Left colon (tissue), 2 donors: ENCODE results near the gene GPR152. TPM values are rescaled to one million over a fixed set of nuclear protein-coding genes. Genes with fewer than 3 reads are reported as not detected.
A peak's percentile ranks its signal among the peaks of the same experiment; 100 is the strongest.

Experiments used
- ATAC-seq: fragments of 200-7000 bp; cut with Tn5 transposase; one replicate; pipeline ENCODE4 v1.9.1; 2020; ENCODE audit warnings: mild to moderate bottlenecking, moderate library complexity
- DNase-seq, 2 donors: peaks; one replicate each; pipeline ENCODE4 v3.0.0-alpha.2; 2020
- intact Hi-C, 2 donors: fragments of 100-400 bp; cut with DNase I in 1 of 2; cut with micrococcal nuclease in 1 of 2; formaldehyde crosslinking; loops; one replicate each; pipeline versions ENCODE4 v1.11.2 to v1.14.0; 2022; cut with DNase I, micrococcal nuclease
- total RNA-seq, 2 donors: library from RNA; stranded (reverse); fragmentation: NEBNext Ultra II Directional; extraction: Animal tissue kit (Norgen Biotek cat#: 25700); gene quantifications; one replicate each; pipeline ENCODE4 v1.2.1, GENCODE V29; 2021
- donor health status: DM: no; HTN: no; CAD: no.
- donor health status: DM: yes; HTN: yes; CAD: no.

Gene GPR152
- total RNA-seq, 2 donors from 2014 or later: not detected

GRCh38 chr11:67418476-67419281 is 33.9 kb downstream of the GPR152 start:
- intact Hi-C loops: no loop called here
- ATAC-seq: no peak
- DNase-seq: no peak

GRCh38 chr11:67417425-67417824 is 35.1 kb downstream of the GPR152 start:
- intact Hi-C loops: no loop called here
- DNase-seq (no peak), ATAC-seq (no peak)

- intact Hi-C loops: no loop called here
- DNase-seq: peak in 1 of 2 donors; percentile 70
- ATAC-seq: peak; percentile 0
Observed at GRCh38 chr11:67416416-67417335, 35.9 kb downstream of the GPR152 start.

DNA sequence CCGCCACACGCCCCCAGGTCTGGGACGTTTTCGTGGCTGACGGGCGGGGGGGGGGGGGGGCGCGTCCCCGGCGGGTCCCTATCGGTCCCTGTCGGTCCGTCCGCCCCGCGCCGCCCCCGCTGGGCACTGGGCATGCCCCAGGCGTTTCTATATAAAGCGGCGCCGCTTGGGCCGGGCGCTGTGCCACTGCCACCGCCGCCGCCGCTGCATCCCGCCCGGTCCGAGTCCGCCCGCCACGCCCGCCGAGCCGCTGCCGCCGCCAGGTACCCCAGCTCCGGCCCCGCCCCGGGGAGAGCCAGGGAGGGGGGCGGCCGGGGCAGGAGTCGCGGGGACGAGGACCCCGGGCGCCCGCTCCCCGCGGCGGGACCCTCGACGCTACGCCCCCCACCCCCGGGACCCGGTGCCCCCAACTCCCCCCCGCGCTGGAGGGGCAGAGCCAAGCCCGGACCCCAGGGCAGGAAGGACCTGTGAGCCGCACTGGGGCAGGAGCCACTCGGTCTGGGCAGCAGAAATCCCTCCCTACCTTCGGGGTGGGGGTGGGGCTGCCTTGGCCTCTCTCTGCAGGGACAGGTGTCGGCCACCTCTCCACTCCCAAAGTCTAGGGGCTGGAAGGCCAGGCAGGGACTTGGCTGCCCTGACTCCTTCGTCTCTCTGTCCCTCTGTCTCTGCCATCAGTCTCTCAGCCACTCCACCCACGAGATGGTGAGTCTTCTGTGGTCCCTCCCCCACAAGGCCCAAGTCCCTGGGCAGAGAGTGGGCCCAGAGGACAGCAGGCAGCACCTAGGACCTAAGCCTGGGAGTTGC is 36.8 kb downstream of the GPR152 start, which contains the start of gene CARNS1:
CARNS1 (plus strand) TSS at position 178 of the 804 bp plus-strand sequence; CDS start at position 700, 522 bp downstream.
- intact Hi-C loops: no loop called here
- peak; percentile 69 for ATAC-seq
- DNase-seq: peak in 1 of 2 donors; percentile 76

GRCh38 chr11:67413266-67413849 is 39.2 kb downstream of the GPR152 start:
- DNase-seq (no peak), ATAC-seq (no peak)
- intact Hi-C loops: no loop called here

GRCh38 chr11:67412495-67413179 is 39.9 kb downstream of the GPR152 start:
- ATAC-seq: no peak
- no peak for DNase-seq
- intact Hi-C loops: no loop called here

- DNase-seq: no peak
- ATAC-seq: no peak
- intact Hi-C loops: no loop called here
Observed at GRCh38 chr11:67411785-67412152, 40.8 kb downstream of the GPR152 start.

DNA sequence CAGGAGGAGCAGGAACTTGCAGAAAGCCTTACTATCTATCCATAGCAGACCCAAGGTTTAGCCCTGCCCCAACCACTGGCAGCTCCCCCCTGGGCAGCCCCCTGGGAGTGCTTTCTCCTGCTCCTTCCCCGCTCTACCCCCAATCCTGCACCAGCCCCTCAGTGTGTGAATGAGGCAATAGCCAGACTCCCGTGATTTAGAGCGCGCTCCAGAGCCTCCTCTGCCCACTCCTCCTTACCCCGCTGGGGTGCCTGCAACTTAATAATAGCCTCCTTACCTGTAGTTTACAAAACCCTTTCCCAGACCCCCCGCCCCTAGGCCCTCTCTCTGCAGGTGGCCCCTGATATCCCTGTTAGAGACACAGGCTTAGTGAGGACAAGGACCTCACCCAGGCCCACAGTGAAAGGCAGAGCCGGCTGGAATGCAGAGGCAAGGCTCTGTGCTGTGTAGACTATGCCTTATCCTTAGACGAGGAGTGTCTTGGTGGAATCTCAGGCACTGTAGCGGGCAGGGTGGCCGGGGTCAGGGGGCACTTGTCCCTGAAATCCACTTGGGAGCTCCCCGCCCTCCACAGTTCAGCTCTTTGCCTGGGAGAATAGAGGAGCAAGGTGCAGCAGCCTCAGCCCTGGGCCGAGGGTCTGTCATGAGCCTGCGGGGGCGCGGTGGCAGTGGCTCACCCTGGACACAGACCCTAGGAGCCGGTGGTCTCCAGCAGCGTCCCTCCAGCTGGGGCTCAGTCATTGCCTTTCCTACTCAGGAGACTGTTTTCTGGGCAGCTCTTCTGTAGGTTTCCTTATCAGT is 41.3 kb downstream of the GPR152 start:
- intact Hi-C loops: no loop called here
- no peak for DNase-seq
- no peak for ATAC-seq

- intact Hi-C loops: no loop called here
- ATAC-seq (no peak), DNase-seq (no peak)
Observed at GRCh38 chr11:67410369-67410831, 42.1 kb downstream of the GPR152 start.

GRCh38 chr11:67409781-67410368 is 42.7 kb downstream of the GPR152 start:
- ATAC-seq: peak; percentile 78
- intact Hi-C loops: no loop called here
- DNase-seq: peak; percentile 76 to 77

DNA sequence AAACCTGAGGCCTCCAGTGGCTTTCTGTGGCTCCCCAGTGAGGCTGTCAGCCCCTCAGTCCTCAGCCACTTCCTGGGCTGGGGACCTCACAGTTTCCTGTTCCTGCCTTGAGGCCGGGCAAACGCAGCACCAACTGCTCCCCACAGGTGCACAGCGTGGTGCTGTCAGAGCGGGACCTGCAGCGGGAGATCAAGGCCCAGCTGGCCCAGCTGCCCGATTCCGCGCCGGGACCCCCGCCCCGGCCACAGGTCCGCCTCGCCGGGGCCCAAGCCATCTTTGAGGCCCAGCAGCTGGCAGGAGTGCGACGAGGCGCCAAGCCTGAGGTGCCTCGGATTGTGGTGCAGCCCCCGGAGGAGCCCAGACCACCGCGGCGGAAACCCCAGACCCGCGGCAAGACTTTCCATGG is 43.3 kb downstream of the GPR152 start:
- no peak for ATAC-seq
- intact Hi-C loops: no loop called here
- DNase-seq: peak in 1 of 2 donors; percentile 61

DNA sequence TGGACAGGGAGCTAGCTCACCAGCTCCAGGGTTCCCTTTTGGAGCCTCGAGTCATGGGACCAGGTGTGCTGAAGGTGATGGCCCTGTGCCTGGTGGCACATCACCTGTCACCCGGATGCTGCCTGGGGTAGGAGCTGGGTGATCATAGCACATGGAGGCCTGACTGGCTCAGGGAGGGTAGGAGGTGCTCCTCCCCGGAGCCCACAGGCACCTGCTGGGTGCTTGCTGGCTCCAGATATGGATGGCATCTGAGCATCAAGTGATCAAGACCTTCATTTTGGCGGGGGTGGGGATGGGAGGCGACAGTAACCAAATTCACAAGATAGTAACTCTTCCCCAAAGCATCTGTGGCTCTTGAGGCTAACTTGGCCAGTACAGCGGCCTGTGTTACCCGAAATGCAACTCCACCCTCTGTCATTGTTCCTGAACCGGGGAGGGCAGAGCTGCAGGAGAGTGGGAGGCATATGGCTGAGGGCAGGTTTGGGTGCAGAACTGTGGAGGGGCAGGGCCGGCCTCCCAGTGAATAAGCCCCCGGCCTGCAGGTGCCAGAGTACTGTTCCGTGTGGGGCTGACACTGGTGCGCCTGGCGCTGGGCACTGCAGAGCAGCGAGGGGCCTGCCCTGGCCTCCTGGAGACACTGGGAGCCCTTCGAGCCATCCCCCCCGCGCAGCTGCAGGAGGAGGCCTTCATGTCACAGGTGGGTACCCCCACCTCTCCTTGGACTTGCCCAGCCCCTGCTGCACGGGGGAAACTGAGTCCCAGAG is 43.9 kb downstream of the GPR152 start:
- intact Hi-C loops: no loop called here
- no peak for DNase-seq
- ATAC-seq: no peak

GRCh38 chr11:67407688-67408163 is 44.8 kb downstream of the GPR152 start:
- intact Hi-C loops: no loop called here
- DNase-seq (no peak), ATAC-seq (no peak)

GRCh38 chr11:67406969-67407687 is 45.4 kb downstream of the GPR152 start:
- ATAC-seq: no peak
- intact Hi-C loops: no loop called here
- DNase-seq: no peak

GRCh38 chr11:67406420-67406968 is 46.0 kb downstream of the GPR152 start:
- ATAC-seq (no peak), DNase-seq (no peak)
- intact Hi-C loops: no loop called here
